Upper lobe of left lung (tissue), 4 donors: ENCODE results near the gene CATSPERZ.

ENCODE experiments used
- EP300 ChIP-seq, 4 donors: sonication (generic); formaldehyde crosslinking; IDR thresholded peaks; one replicate each; pipeline ENCODE4 v1.5.1; 2017; ENCODE audit warnings: antibody characterized with exemption in 4 of 4, control low read depth in 2 of 4
- POLR2A ChIP-seq, 4 donors: fragments of 450-650 bp; IDR thresholded peaks; one replicate each; pipeline ENCODE4 v1.5.1; 2016 to 2017; ENCODE audit warnings: antibody characterized with exemption in 4 of 4, mild to moderate bottlenecking in 2 of 4

- TF ChIP-seq EP300 (IDR thresholded peaks at IDR 0.05) (no peak), POLR2A (IDR thresholded peaks at IDR 0.05) (no peak)
Observed at GRCh38 chr11:64347193-64347867, 47.2 kb downstream of the CATSPERZ start.
